ENCODE data around the gene TSPAN4.

TSPAN4 gene

GRCh38 chr11:824292-824880, 18.3 kb upstream of the TSPAN4 start:
- DNase-seq (ENCODE audit: low read depth): no peak

- no peak for DNase-seq (ENCODE audit: low read depth)
Measured at GRCh38 chr11:824942-825341, 17.7 kb upstream of the TSPAN4 start.

- DNase-seq (ENCODE audit: low read depth): no peak
Measured at GRCh38 chr11:825366-826226, 17.1 kb upstream of the TSPAN4 start.

GRCh38 chr11:826227-826621, 16.4 kb upstream of the TSPAN4 start:
- no peak for DNase-seq (ENCODE audit: low read depth)

GRCh38 chr11:826836-827145, 15.9 kb upstream of the TSPAN4 start:
- DNase-seq (ENCODE audit: low read depth): no peak

- no peak for DNase-seq (ENCODE audit: low read depth)
Measured at GRCh38 chr11:827146-827896, 15.3 kb upstream of the TSPAN4 start.

GRCh38 chr11:827897-828192, 14.8 kb upstream of the TSPAN4 start, which contains the start of gene CRACR2B:
Gene CRACR2B, plus strand, starts transcription at chr11:827919. Its CDS starts 689 bp downstream, at chr11:828608.
- no peak for DNase-seq (ENCODE audit: low read depth)

GRCh38 chr11:828506-829175, 14.0 kb upstream of the TSPAN4 start:
- no peak for DNase-seq (ENCODE audit: low read depth)

- no peak for DNase-seq (ENCODE audit: low read depth)
Measured at GRCh38 chr11:829176-829846, 13.3 kb upstream of the TSPAN4 start.

GRCh38 chr11:829847-830294, 12.8 kb upstream of the TSPAN4 start:
- DNase-seq (ENCODE audit: low read depth): no peak

- DNase-seq (ENCODE audit: low read depth): no peak
Measured at GRCh38 chr11:830295-831117, 12.1 kb upstream of the TSPAN4 start.

- DNase-seq (ENCODE audit: low read depth): no peak
Measured at GRCh38 chr11:831118-831864, 11.4 kb upstream of the TSPAN4 start.

GRCh38 chr11:831961-832528, 10.6 kb upstream of the TSPAN4 start:
- no peak for DNase-seq (ENCODE audit: low read depth)

GRCh38 chr11:832529-833113, 10.0 kb upstream of the TSPAN4 start, which contains the start of gene CD151:
Gene CD151, plus strand, starts transcription at chr11:832952. Its CDS starts 3,118 bp downstream, at chr11:836070.
- DNase-seq (ENCODE audit: low read depth): no peak

GRCh38 chr11:833114-833791, 9.4 kb upstream of the TSPAN4 start:
- no peak for DNase-seq (ENCODE audit: low read depth)

GRCh38 chr11:833849-834311, 8.8 kb upstream of the TSPAN4 start:
- DNase-seq (ENCODE audit: low read depth): no peak

GRCh38 chr11:834371-835316, 8.0 kb upstream of the TSPAN4 start:
- peak; percentile 83 for DNase-seq (ENCODE audit: low read depth)

- no peak for DNase-seq (ENCODE audit: low read depth)
Measured at GRCh38 chr11:836274-836673, 6.4 kb upstream of the TSPAN4 start.

Measured in HS-27A (cell line).